Activated gamma-delta T cell treated with Interleukin-2 at 50 U/mL for 16 hours (primary cell): Measurements from ENCODE around the gene CTNNA1.
"Not testable (repeated sequence)": the region's sequence is repeated elsewhere in the genome, so short reads cannot be mapped to it uniquely, and the experiment has no call there.

Source experiments
- DNase-seq: peaks from one replicate; pipeline ENCODE4 v3.0.0-alpha.2; 2020

The CTNNA1 gene

GRCh38 chr5:138752951-138753793, at the start of gene CTNNA1:
TSS of gene CTNNA1 (plus strand) at chr5:138753425. CDS start at chr5:138781925, 28,500 bp downstream.
- peak; percentile 34 for DNase-seq

- DNase-seq = not testable (repeated sequence)
These were observed 49.4 kb upstream of the CTNNA1 start for GRCh38 chr5:138703777-138704176.

- no peak for DNase-seq
These were observed 48.2 kb upstream of the CTNNA1 start for GRCh38 chr5:138705007-138705406.

GRCh38 chr5:138705567-138705966, 47.7 kb upstream of the CTNNA1 start:
- no peak for DNase-seq

GRCh38 chr5:138706655-138707480, 46.4 kb upstream of the CTNNA1 start:
- no peak for DNase-seq

- no peak for DNase-seq
These were observed 44.4 kb upstream of the CTNNA1 start for GRCh38 chr5:138708791-138709190.

- no peak for DNase-seq
These were observed 44.0 kb upstream of the CTNNA1 start for GRCh38 chr5:138709202-138709601.

GRCh38 chr5:138711087-138711486, 42.1 kb upstream of the CTNNA1 start:
- DNase-seq = no peak

- no peak for DNase-seq
These were observed 41.4 kb upstream of the CTNNA1 start for GRCh38 chr5:138711811-138712210.

- no peak for DNase-seq
These were observed 40.9 kb upstream of the CTNNA1 start for GRCh38 chr5:138712324-138712723.

- DNase-seq = no peak
These were observed 40.4 kb upstream of the CTNNA1 start for GRCh38 chr5:138712791-138713190.

- no peak for DNase-seq
These were observed 40.0 kb upstream of the CTNNA1 start for GRCh38 chr5:138713247-138713646.

GRCh38 chr5:138714694-138715093, 38.5 kb upstream of the CTNNA1 start:
- no peak for DNase-seq

- not testable (repeated sequence) for DNase-seq
These were observed 37.2 kb upstream of the CTNNA1 start for GRCh38 chr5:138715931-138716432.

- no peak for DNase-seq
These were observed 36.7 kb upstream of the CTNNA1 start for GRCh38 chr5:138716456-138716924.

- DNase-seq = no peak
These were observed 35.8 kb upstream of the CTNNA1 start for GRCh38 chr5:138717399-138717798.

GRCh38 chr5:138719811-138720210, 33.4 kb upstream of the CTNNA1 start:
- DNase-seq = no peak

GRCh38 chr5:138720840-138721239, 32.4 kb upstream of the CTNNA1 start:
- no peak for DNase-seq

GRCh38 chr5:138721979-138722378, 31.2 kb upstream of the CTNNA1 start:
- DNase-seq = no peak

GRCh38 chr5:138722544-138723177, 30.6 kb upstream of the CTNNA1 start:
- no peak for DNase-seq

GRCh38 chr5:138724470-138725146, 28.6 kb upstream of the CTNNA1 start:
- DNase-seq = no peak

GRCh38 chr5:138725153-138725817, 27.9 kb upstream of the CTNNA1 start:
- DNase-seq = no peak
